A673 (cell line): ENCODE results near the gene VN1R4. TPM values are rescaled to one million over a fixed set of nuclear protein-coding genes. Genes with fewer than 3 reads are reported as not detected.
"Not testable (repeated sequence)": the region's sequence is repeated elsewhere in the genome, so short reads cannot be mapped to it uniquely, and the experiment has no call there.

ENCODE experiments used
- BruUV-seq: library from RNA; stranded (reverse); fragments of 400-500 nt; replicated peaks from 2 replicates; lab custom pipeline; 2021; lab: Mats Ljungman, UMichigan
- CTCF ChIA-PET: fragments of 300-600 bp; sonication (Branson Sonifier 250); formaldehyde crosslinking; loops from one replicate; lab custom pipeline; 2022; ENCODE audit warnings: antibody characterized with exemption; lab: Charles Lee
- POLR2A ChIA-PET: fragments of 300-600 bp; sonication (Branson Sonifier 250); formaldehyde crosslinking; loops from one replicate; lab custom pipeline; 2022; ENCODE audit warnings: antibody characterized with exemption; ENCODE audit not compliant: low non-redundant PET; lab: Charles Lee
- DNase-seq: peaks from one replicate; pipeline ENCODE4 v3.0.0-alpha.2; 2015; ENCODE audit warnings: low spot score
- H3K27ac ChIP-seq: fragments of 200-600 bp; sonication (generic); 2 replicates; pipeline ENCODE4 v1.5.1; 2016; ENCODE audit warnings: mixed run types, low read depth, mild to moderate bottlenecking, mixed read lengths, antibody characterized with exemption, low read length; ENCODE audit not compliant: poor library complexity, severe bottlenecking
- H3K27me3 ChIP-seq: fragments of 200-600 bp; sonication (generic); replicated peaks from 2 replicates; pipeline ENCODE4 v1.6.1; 2017; ENCODE audit warnings: mixed run types, low read depth, mild to moderate bottlenecking, mixed read lengths, antibody characterized with exemption, low read length; ENCODE audit not compliant: insufficient read depth, poor library complexity
- H3K36me3 ChIP-seq: fragments of 200-600 bp; sonication (generic); 2 replicates; pipeline ENCODE4 v1.6.1; 2016; ENCODE audit warnings: mixed run types, mild to moderate bottlenecking, mixed read lengths, antibody characterized with exemption, low read length; ENCODE audit not compliant: insufficient read depth, poor library complexity, severe bottlenecking
- H3K4me1 ChIP-seq: fragments of 200-600 bp; sonication (generic); 2 replicates; pipeline ENCODE4 v1.6.1; 2017; ENCODE audit warnings: mixed run types, mild to moderate bottlenecking, mixed read lengths, antibody characterized with exemption, low read length; ENCODE audit not compliant: insufficient read depth, poor library complexity, severe bottlenecking
- H3K4me3 ChIP-seq: fragments of 200-600 bp; sonication (generic); 2 replicates; pipeline ENCODE4 v1.5.1; 2016; ENCODE audit warnings: low read depth, mixed run types, mild to moderate bottlenecking, mixed read lengths, low read length; ENCODE audit not compliant: poor library complexity, severe bottlenecking
- H3K9me3 ChIP-seq: fragments of 200-600 bp; sonication (generic); 2 replicates; pipeline ENCODE4 v1.6.1; 2016; ENCODE audit warnings: mixed run types, low read depth, mild to moderate bottlenecking, mixed read lengths, antibody characterized with exemption, low read length; ENCODE audit not compliant: poor library complexity, severe bottlenecking
- CTCF ChIP-seq: fragments of 300-800, 200-600 bp; sonication (generic); conservative IDR thresholded peaks from 2 replicates; pipeline ENCODE4 v1.5.1; 2017; ENCODE audit warnings: low read depth, mild to moderate bottlenecking, antibody characterized with exemption, low read length, moderate library complexity, mixed read lengths
- EZH2 ChIP-seq: fragments of 200-600 bp; sonication (generic); IDR thresholded peaks from 2 replicates; pipeline ENCODE4 v1.6.1; 2017; ENCODE audit warnings: borderline replicate concordance, low read depth, mild to moderate bottlenecking, mixed read lengths, antibody characterized with exemption, low read length; ENCODE audit not compliant: poor library complexity, severe bottlenecking
- intact Hi-C: fragments of 100-400 bp; cut with micrococcal nuclease; formaldehyde crosslinking; loops from one replicate; pipeline ENCODE4 v1.10.0; 2022; ENCODE audit not compliant: unreplicated experiment
- total RNA-seq: library from RNA; stranded (reverse); gene quantifications from 2 replicates; pipeline ENCODE4 v1.2.3, GENCODE V29; 2021

VN1R4 gene
- total RNA-seq, 1 experiment from 2014 or later: not detected

- H3K4me3 ChIP-seq: no peak overlapping the region
- ChIA-PET CTCF (no interaction called here), POLR2A (no interaction called here)
- H3K9me3 ChIP-seq: no peaks in the 10 kb centered on the region
- TF ChIP-seq EZH2 (no peak), CTCF (peak; percentile 65)
- no peak overlapping the region for H3K27ac ChIP-seq
- no peaks in the 10 kb centered on the region for H3K27me3 ChIP-seq
- intact Hi-C loops: no loop called here
- H3K4me1 ChIP-seq: no peaks in the 10 kb centered on the region
- H3K36me3 ChIP-seq: no peaks in the 10 kb centered on the region
- peak; percentile 52 for DNase-seq
- no TSS peak for BruUV-seq
Measured at GRCh38 chr19:53308339-53308811, 40.9 kb upstream of the VN1R4 start.

DNA sequence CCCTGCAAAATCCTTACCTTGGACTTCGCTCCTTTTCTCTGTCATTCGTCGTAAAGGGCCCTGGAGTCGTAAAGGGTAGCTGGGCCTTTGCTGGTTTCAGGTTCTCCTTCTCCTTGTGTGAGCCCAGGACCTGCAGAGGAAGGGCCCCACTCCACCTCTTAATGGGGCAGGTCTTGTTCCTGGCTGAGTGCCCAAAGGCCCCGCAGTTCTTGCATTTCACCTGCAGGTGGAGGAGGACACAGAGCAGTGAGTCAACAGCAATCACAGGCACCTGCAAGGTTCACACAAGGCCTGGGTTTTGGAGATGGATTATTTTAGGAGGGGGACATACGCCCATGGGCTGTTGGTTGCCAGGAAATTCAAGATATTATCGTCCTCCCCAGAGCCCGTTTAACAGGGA is 33.8 kb upstream of the VN1R4 start:
- CTCF ChIA-PET, H3K4me3 ChIP-seq, H3K27ac ChIP-seq, H3K4me1 ChIP-seq, H3K27me3 ChIP-seq, H3K9me3 ChIP-seq, POLR2A ChIA-PET, intact Hi-C loops, H3K36me3 ChIP-seq, BruUV-seq, DNase-seq: not testable (repeated sequence)

DNA sequence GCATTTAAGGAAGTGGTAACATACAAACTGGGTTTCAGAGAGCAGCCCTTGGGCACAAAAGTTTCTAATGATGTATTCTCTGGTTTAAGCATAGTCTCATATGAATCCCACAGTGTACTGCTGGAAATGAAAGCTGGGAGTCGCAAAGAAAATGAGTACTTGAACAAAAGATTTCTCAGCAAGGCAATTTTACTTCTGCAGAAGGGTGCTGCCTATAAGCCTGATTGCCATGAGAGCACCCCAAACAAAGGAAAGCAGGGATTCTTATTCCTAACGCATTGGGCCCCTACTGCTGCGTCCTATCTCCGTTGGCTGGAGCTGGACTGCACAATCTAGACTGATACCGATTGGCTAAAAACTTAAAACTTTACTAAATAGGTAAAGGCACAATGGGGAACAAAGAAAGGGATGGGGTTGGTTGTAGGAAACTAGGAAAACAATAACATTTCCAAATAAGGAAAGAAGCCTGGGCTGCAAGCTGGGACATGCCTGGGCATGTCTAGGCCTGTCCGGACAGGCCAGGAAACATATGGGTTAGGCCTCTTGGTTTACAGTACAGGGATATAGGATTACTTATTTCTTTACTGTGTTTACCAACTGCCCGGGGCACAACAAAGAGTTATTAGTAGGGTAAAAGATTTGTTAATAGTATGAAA is 27.4 kb upstream of the VN1R4 start:
- TF ChIP-seq CTCF: no peak
- no peaks in the 10 kb centered on the region for H3K27me3 ChIP-seq
- no TSS peak for BruUV-seq
- no peaks in the 10 kb centered on the region for H3K36me3 ChIP-seq
- H3K4me3 ChIP-seq: no peak overlapping the region
- intact Hi-C loops: no loop called here
- H3K27ac ChIP-seq: no peak overlapping the region
- ChIA-PET CTCF (no interaction called here), POLR2A (no interaction called here)
- H3K4me1 ChIP-seq: no peaks in the 10 kb centered on the region
- DNase-seq: no peak
- H3K9me3 ChIP-seq: peaks cover 22% of the 10 kb centered on the region
